HL-60 (cell line): ENCODE results near the gene DOHH.

Experiments
- DNase-seq, 2 experiments: peaks; one replicate each; pipeline ENCODE4 v3.0.0-alpha.2; 2010 to 2020; ENCODE audit warnings: low read depth in 1 of 2, low spot score in 1 of 2
- H3K27ac ChIP-seq: fragments of 250-450 bp; sonication (Bioruptor Pico); replicated peaks from 2 replicates; pipeline ENCODE4 v1.5.1; 2020; ENCODE audit warnings: mild to moderate bottlenecking, moderate library complexity
- H3K27me3 ChIP-seq: fragments of 250-450 bp; sonication (Bioruptor Pico); 2 replicates; pipeline ENCODE4 v1.5.1; 2021; ENCODE audit warnings: mild to moderate bottlenecking, moderate library complexity; ENCODE audit not compliant: insufficient read depth, poor library complexity, severe bottlenecking
- H3K4me3 ChIP-seq: replicated peaks from 2 replicates; pipeline ENCODE4 v1.5.1; 2011; ENCODE audit warnings: mild to moderate bottlenecking, control low read depth, low read length; ENCODE audit not compliant: insufficient read depth
- CTCF ChIP-seq: IDR thresholded peaks from one replicate; pipeline ENCODE4 v1.5.1; 2011; ENCODE audit warnings: low read length, control low read depth, inconsistent platforms; ENCODE audit not compliant: insufficient read depth
- GABPA ChIP-seq: IDR thresholded peaks from 2 replicates; pipeline ENCODE4 v1.6.1; 2012; ENCODE audit warnings: low read depth
- POLR2AphosphoS5 ChIP-seq: IDR thresholded peaks from 2 replicates; pipeline ENCODE4 v1.6.1; 2012; ENCODE audit warnings: low read depth
- REST ChIP-seq: IDR thresholded peaks from 2 replicates; pipeline ENCODE4 v1.6.1; 2012; ENCODE audit warnings: low read depth; ENCODE audit not compliant: insufficient replicate concordance
- SPI1 ChIP-seq: IDR thresholded peaks from 2 replicates; pipeline ENCODE4 v1.6.1; 2012; ENCODE audit warnings: low read depth, mild to moderate bottlenecking, borderline replicate concordance

The DOHH gene

DNA sequence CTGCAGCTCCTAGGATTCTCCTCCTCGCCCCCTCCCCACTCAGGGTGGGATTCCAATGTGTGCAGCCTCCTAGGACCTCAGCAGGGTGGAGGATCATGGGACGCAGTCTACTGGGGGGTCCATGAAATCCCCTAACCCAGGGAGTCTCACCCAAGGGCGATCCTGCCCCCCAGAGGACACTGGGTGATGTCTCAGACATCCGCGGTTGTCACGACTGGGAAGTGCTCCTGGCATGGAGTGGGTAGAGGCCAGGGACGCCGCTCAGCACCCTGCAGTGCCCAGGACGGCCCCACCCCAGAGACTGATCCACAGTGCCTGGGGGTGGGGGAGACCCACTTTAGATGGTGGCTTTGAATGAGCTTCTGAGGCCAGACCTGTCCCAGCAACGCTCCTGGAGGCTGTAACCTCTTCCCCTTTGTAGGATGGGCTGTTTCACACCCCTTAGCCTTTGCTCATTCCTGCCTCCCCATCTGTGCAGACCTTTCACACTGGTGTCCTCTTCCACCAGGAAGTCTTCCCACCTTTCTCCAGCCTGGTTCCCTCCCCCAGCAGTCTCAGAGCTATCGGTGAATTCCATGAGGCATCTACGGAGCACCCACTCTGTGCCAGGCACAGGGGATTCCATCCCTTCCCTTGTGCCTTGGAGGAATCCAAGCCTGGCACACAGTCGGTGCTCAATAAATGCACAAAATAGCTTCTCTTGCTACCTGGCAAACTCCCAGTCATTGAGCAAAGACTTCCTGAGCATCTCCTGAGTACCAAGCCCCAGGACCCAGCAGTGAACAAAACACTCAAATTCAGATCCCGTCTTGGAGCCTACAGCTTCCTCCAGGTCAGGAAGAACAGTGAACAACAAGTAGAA lies 30.6 kb downstream of the DOHH start:
- H3K27ac ChIP-seq = no peak overlapping the region
- H3K27me3 ChIP-seq = no peaks in the 10 kb centered on the region

GRCh38 chr19:3468211-3468610 lies 32.3 kb downstream of the DOHH start:
- TF ChIP-seq POLR2AphosphoS5 (peak; percentile 25), SPI1 (no peak), REST (no peak)
- DNase-seq = no peak
- H3K27me3 ChIP-seq = no peaks in the 10 kb centered on the region
- H3K27ac ChIP-seq = no peak overlapping the region
- H3K4me3 ChIP-seq = no peak overlapping the region

More for the DNA sequence above, 30.6 kb downstream of the DOHH start:
- no peak for TF ChIP-seq CTCF
- TF ChIP-seq SPI1 = no peak
- TF ChIP-seq GABPA = no peak
- no peak for TF ChIP-seq POLR2AphosphoS5
- TF ChIP-seq REST = no peak
- H3K4me3 ChIP-seq = no peak overlapping the region
- peak in 1 of 2 experiments; percentile 8 for DNase-seq

- no peak for DNase-seq
- Histone ChIP-seq H3K27ac (no peak overlapping the region), H3K27me3 (no peaks in the 10 kb centered on the region), H3K4me3 (no peak overlapping the region)
- no peak for TF ChIP-seq REST
- no peak for TF ChIP-seq SPI1
- TF ChIP-seq POLR2AphosphoS5 = peak; percentile 58; the same call in 1 of the 2 replicates
- no peak for TF ChIP-seq GABPA
- no peak for TF ChIP-seq CTCF
Observed at GRCh38 chr19:3467437-3468198, 32.9 kb downstream of the DOHH start.
